HG02885 (cell line): ENCODE data around the gene SP140L.
"Not testable (repeated sequence)": the region's sequence is repeated elsewhere in the genome, so short reads cannot be mapped to it uniquely, and the experiment has no call there.

Experiments used
- ATAC-seq: cut with Tn5 transposase; IDR thresholded peaks from one replicate; pipeline ENCODE4 v1.9.1; 2021; ENCODE audit warnings: mild to moderate bottlenecking; ENCODE audit not compliant: unreplicated experiment, poor library complexity

SP140L gene

GRCh38 chr2:230413479-230413878 lies 86.5 kb downstream of the SP140L start:
- no peak for ATAC-seq

DNA sequence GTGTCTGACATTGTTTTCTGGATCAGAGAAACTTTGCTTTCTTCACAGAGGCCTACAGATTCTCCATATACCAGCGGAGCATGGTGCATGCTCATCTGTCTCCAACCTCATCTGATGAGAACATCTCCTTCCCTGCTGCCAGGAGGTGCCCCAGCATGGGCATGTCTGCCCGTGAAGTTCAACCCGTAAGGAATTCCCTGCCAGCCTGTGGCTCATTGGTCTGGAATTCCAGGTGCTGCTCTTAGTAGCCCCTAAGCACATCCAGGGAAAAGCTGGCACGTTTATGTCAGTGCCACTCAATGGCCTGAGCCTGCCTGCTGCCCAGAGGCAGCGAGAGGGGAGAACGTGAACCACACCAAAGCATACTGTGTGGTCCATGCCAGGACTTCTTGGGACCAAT lies 87.3 kb downstream of the SP140L start:
- no peak for ATAC-seq

- ATAC-seq: peak; percentile 82
Measured at GRCh38 chr2:230416061-230416721, 89.2 kb downstream of the SP140L start, which contains the start of gene SP100. SP100 (plus strand) TSS chr2:230416201; CDS start chr2:230416297, 96 bp downstream.

GRCh38 chr2:230417436-230417835 lies 90.4 kb downstream of the SP140L start:
- no peak for ATAC-seq

GRCh38 chr2:230418341-230419016 lies 91.5 kb downstream of the SP140L start:
- no peak for ATAC-seq

DNA sequence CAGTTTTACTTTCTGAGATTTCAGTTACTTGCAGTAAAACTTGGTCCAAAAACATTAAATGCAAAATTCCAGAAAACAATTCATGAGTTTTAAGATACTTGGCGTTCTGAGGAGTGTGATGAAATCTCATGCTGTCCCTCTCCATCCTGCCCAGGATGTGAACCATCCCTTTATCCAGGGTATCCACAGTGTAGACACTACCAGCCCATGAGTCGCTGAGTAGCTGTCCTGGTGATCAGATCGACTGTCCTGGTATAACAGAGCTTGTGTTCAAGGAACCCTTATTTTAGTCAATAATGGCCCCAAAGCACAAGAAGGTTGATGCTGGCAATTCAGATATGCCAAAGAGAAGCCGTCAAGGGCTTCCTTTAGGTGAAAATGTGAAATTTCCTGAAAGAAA lies 92.2 kb downstream of the SP140L start:
- ATAC-seq: no peak

GRCh38 chr2:230422149-230422548 lies 95.2 kb downstream of the SP140L start:
- no peak for ATAC-seq

DNA sequence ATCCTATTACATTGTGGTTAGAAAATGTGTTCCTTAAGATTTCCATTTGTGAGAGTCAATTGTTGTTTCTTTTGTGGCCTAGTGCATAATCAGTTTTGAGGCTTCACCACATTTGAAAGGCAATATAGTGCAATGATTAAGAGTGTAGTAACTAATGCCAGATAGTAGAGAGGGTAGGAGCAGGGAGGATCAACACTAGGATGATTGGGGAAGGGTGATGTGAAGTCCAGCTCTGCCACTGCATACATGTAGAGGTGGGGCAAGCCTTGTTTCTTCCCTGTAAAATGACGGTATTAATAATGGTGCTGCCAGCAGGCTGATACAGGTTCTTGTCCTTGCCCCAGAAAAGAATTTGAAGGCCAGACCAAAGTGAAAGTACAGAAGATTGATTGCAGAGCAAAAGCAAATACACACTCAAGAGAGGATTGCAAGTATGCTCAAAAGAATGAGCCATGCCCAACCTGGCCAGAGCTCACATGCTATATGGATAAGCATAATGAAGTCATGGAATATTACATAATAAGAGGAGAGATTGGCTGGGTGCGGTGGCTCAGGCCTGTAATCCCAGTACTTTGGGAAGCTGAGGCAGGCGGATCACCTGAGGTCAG lies 97.0 kb downstream of the SP140L start:
- ATAC-seq: no peak

GRCh38 chr2:230425377-230425776 lies 98.4 kb downstream of the SP140L start:
- no peak for ATAC-seq

DNA sequence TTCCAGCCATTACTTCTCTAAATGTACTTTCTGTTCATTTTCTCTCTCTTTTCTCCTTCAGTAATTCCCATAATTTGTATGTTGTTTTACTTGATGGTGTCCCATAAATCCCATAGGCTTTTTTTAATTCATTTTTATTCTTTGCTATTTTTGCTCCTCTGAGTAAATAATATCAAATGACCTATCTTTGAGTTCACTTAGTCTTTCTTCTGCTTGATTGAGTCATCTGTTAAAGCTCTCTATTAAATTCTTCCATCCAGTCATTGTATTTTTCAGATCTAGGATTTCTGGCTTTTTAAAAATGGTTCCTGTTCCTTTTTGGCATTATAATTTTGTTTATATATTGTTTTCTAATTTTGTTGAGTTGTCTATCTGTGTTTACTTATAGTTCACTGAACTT lies 102.5 kb downstream of the SP140L start:
- no peak for ATAC-seq

GRCh38 chr2:230430957-230431910 lies 104.2 kb downstream of the SP140L start:
- no peak for ATAC-seq

- no peak for ATAC-seq
Measured at GRCh38 chr2:230434677-230435324, 107.8 kb downstream of the SP140L start.

DNA sequence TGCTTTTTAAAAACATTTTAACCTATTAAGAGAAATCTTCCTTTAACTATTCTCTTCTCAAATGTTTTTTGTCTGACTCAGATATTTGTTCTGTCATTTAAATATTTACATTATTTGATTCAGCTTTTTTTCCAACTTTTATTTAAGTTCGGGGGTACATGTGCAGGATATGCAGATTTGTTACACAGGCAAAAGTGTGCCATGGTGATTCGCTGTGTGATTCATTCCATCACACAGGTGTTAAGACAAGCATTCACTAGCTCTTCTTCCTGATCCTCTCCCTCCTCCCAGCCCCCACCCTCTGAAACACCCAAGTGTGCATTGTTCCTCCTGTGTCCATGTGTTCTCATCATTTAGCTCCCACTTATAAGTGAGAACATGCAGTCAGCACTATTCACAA lies 108.4 kb downstream of the SP140L start:
- no peak for ATAC-seq

GRCh38 chr2:230439121-230439520 lies 112.1 kb downstream of the SP140L start:
- not testable (repeated sequence) for ATAC-seq

GRCh38 chr2:230439590-230439989 lies 112.6 kb downstream of the SP140L start:
- ATAC-seq: peak; percentile 52

DNA sequence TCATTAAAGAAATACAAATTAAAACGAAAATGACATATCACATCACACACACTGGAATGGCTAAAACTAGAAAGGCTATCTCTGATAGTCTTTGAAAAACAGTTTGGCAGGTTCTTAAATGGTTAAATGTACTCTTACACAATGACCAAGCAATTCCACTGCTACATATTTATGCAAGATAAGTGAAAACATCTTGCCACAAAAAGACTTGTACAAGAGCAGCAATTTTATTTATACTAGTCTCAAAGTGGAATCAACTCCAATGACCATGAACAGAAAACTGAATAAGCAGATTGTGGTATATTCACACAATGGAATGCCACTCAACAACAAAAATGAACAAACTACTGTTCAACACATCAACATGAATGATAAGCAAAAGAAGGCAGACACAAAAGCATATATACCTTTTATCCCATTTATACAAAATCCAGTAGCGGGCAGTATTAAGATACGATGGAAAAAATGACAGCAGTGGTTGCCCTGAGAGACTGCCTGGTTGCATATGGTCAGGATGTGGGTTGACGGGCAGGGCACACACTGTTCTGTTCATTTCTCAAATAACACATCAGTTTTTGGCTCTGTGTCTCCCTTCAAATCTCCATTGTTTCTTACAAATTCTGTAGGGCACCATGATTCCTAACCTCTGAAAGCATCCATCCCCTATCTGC lies 114.4 kb downstream of the SP140L start:
- peak; percentile 67 for ATAC-seq

DNA sequence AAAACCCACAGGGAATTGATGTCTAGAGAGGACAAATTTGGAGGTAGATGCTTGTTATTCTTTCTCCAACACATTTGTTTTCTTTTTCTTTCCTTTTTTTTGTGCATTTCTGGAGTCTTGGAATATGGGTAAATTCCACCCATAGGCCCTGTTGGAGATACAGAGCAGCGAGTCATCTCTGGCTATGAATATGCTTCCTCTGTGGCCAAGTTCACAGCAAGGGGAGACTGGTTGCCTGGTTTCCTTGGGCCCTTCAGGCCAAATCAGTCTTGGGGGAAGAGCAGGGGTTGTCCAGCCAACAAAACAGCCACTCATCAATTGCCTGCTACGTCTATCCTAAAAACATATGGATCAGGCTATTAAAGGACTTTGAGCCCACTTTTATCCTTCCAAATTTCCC lies 116.5 kb downstream of the SP140L start:
- no peak for ATAC-seq

DNA sequence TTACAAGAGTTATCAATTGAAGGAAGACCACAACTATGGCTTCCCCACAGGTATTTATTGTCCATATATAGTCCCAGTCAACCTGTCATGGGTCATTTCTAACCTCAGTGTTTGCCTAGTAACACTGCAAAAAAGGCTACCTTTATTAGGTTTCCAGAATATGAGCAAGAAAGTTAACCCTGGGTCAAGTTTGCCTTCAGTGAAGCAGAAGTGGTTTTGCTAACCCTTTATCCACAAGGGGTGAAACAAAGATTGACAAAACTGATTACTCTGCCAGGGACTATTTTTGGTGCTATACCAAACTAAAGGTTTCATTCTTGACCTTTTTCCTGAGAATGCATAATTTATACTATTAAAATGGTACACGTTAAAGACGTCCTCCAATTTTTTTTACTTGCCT lies 117.8 kb downstream of the SP140L start:
- ATAC-seq: no peak

DNA sequence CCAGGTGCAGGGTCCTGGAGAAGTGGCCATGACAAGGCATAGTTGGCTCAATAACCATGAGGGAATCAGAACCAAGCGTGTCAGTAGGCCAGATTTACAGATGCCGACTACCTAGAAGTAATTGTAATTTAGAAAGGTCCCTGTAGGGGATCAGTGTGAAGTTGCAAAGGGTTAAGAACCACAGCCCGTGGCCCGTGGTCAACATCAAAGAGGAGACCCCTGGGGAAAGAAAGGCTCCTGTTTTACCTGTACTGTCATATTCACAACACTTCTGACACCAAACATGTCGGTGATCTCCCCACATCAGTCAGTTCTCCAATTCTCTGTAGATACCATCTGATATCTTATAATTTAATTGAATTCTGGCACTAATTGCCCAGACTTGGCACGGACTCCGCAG lies 120.0 kb downstream of the SP140L start:
- ATAC-seq: no peak
